ENCODE results near the gene UBA52.

Gene UBA52

GRCh38 chr19:18611327-18612050, 39.8 kb downstream of the UBA52 start:
- no peak for TF ChIP-seq CTCF (IDR thresholded peaks at IDR 0.05; ENCODE audit: extremely low read depth, missing control alignments)
- peak; percentile 55 for DNase-seq (ENCODE audit: low spot score)

GRCh38 chr19:18612051-18612771, 40.6 kb downstream of the UBA52 start:
- DNase-seq (ENCODE audit: low spot score), result peak; percentile 52
- no peak for TF ChIP-seq CTCF (IDR thresholded peaks at IDR 0.05; ENCODE audit: extremely low read depth, missing control alignments)

- no peak for TF ChIP-seq CTCF (IDR thresholded peaks at IDR 0.05; ENCODE audit: extremely low read depth, missing control alignments)
- DNase-seq (ENCODE audit: low spot score), result peak; percentile 57
These were observed 41.3 kb downstream of the UBA52 start, which contains the start of gene TMEM59L for GRCh38 chr19:18612772-18613588. TMEM59L (plus strand) TSS chr19:18612870; CDS start chr19:18612959, 89 bp downstream.

- TF ChIP-seq CTCF (IDR thresholded peaks at IDR 0.05; ENCODE audit: extremely low read depth, missing control alignments), result no peak
- DNase-seq (ENCODE audit: low spot score), result no peak
These were observed 42.1 kb downstream of the UBA52 start for GRCh38 chr19:18613589-18614234.

- DNase-seq (ENCODE audit: low spot score), result no peak
- no peak for TF ChIP-seq CTCF (IDR thresholded peaks at IDR 0.05; ENCODE audit: extremely low read depth, missing control alignments)
These were observed 44.4 kb downstream of the UBA52 start for GRCh38 chr19:18616023-18616422.

- no peak for TF ChIP-seq CTCF (IDR thresholded peaks at IDR 0.05; ENCODE audit: extremely low read depth, missing control alignments)
- DNase-seq (ENCODE audit: low spot score), result no peak
These were observed 45.9 kb downstream of the UBA52 start for GRCh38 chr19:18617562-18617961.

All from GM20000 (cell line).